Neural crest cell (in vitro differentiated cells): Measurements from ENCODE around the gene SMIM5. TPM values are rescaled to one million over a fixed set of nuclear protein-coding genes. Genes with fewer than 3 reads are reported as not detected.
A peak's percentile ranks its signal among the peaks of the same experiment; 100 is the strongest.

ENCODE experiments used
- DNase-seq: peaks from one replicate; pipeline ENCODE4 v3.0.0; 2021; ENCODE audit warnings: low read depth, mixed read lengths, low spot score
- H3K27ac Mint-ChIP-seq: one replicate; pipeline ENCODE4 v1.8.0; 2021; ENCODE audit warnings: mild to moderate bottlenecking, mixed read lengths; ENCODE audit not compliant: unreplicated experiment
- H3K27me3 Mint-ChIP-seq: 2 replicates; pipeline ENCODE4 v1.8.0; 2021; ENCODE audit warnings: low read depth, mild to moderate bottlenecking, mixed read lengths
- H3K36me3 Mint-ChIP-seq: 2 replicates; pipeline ENCODE4 v1.8.0; 2021; ENCODE audit warnings: low read depth, mild to moderate bottlenecking, mixed read lengths
- H3K4me1 Mint-ChIP-seq: 2 replicates; pipeline ENCODE4 v1.8.0; 2021; ENCODE audit warnings: mixed read lengths
- H3K4me3 Mint-ChIP-seq: one replicate; pipeline ENCODE4 v1.8.0; 2021; ENCODE audit warnings: mild to moderate bottlenecking, mixed read lengths
- H3K9me3 Mint-ChIP-seq: 2 replicates; pipeline ENCODE4 v1.8.0; 2021; ENCODE audit warnings: mixed read lengths
- CTCF ChIP-seq: fragments of 200-600 bp; sonication (generic); conservative IDR thresholded peaks from 2 replicates; pipeline ENCODE4 v1.5.0; 2021; ENCODE audit warnings: antibody characterized with exemption, mild to moderate bottlenecking
- total RNA-seq: library from RNA; stranded (reverse); gene quantifications from 2 replicates; pipeline ENCODE4 v1.2.1, GENCODE V29; 2021

The SMIM5 gene
- total RNA-seq, 1 donor from 2014 or later = not detected

- Mint-ChIP-seq H3K27me3 (no peaks in the 10 kb centered on the region), H3K9me3 (no peaks in the 10 kb centered on the region), H3K27ac (no peak overlapping the region), H3K4me1 (no peaks in the 10 kb centered on the region), H3K4me3 (no peak overlapping the region), H3K36me3 (no peaks in the 10 kb centered on the region)
- TF ChIP-seq CTCF = no peak
- no peak for DNase-seq
Observed at GRCh38 chr17:75615301-75615700, 17.9 kb upstream of the SMIM5 start.

- Mint-ChIP-seq H3K4me3 (no peak overlapping the region), H3K27ac (no peak overlapping the region), H3K9me3 (no peaks in the 10 kb centered on the region), H3K4me1 (no peaks in the 10 kb centered on the region), H3K27me3 (no peaks in the 10 kb centered on the region), H3K36me3 (no peaks in the 10 kb centered on the region)
- DNase-seq = no peak
- TF ChIP-seq CTCF = no peak
Observed at GRCh38 chr17:75616521-75617122, 16.6 kb upstream of the SMIM5 start.

DNA sequence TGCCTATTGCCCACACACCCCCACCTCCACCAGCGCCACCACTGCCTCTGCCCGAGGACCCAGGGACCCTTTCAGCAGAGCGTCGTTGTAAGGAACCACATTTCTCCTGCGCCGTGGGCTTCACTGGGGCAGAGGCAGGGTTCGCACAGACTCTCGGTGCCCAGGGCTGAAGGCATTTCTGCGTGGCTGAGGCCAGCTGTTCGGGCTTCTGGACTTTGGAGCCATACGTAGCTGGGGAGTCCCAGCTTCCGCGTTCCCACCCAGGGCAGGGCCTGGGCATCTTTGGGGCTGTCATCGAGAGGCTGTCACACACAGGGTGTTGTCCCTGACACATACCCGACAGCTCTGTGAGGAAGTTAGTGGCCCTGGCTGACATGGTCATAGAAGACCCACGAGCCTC is 16.0 kb upstream of the SMIM5 start:
- TF ChIP-seq CTCF = no peak
- Mint-ChIP-seq H3K9me3 (no peaks in the 10 kb centered on the region), H3K4me1 (peaks cover 4% of the 10 kb centered on the region), H3K4me3 (no peak overlapping the region), H3K27me3 (no peaks in the 10 kb centered on the region), H3K27ac (peak overlapping the region; percentile 57), H3K36me3 (no peaks in the 10 kb centered on the region)
- DNase-seq = no peak

DNA sequence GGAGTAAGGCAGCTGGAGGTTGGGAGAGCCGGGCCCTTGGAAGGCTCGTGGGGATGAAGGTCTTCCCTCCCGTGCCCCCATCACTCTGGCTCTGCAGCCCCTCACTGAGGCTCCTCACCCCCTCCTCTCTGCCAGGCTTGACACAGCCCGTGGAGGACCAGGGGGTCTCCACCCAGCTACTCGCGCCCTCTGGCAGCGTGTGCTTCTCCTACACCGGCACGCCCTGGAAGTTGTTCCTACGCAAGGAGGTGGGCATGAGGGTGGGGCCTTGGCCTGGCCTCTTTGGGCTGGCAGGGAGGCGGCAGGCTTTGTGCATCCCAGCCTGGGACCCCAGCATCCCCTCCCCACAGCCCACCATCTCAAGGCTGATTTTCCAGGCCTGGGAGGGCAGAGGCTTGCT is 15.6 kb upstream of the SMIM5 start:
- no peaks in the 10 kb centered on the region for H3K36me3 Mint-ChIP-seq
- H3K9me3 Mint-ChIP-seq = no peaks in the 10 kb centered on the region
- no peak overlapping the region for H3K4me3 Mint-ChIP-seq
- DNase-seq = no peak
- peaks cover 2% of the 10 kb centered on the region for H3K27me3 Mint-ChIP-seq
- peaks cover 8% of the 10 kb centered on the region for H3K4me1 Mint-ChIP-seq
- no peak for TF ChIP-seq CTCF
- peak overlapping the region; percentile 57 for H3K27ac Mint-ChIP-seq

GRCh38 chr17:75619506-75620431 is 13.5 kb upstream of the SMIM5 start:
- peak; percentile 70 for DNase-seq
- H3K4me1 Mint-ChIP-seq = peaks cover 9% of the 10 kb centered on the region

More at GRCh38 chr17:75619506-75620431, 13.5 kb upstream of the SMIM5 start:
- H3K36me3 Mint-ChIP-seq = no peaks in the 10 kb centered on the region
- H3K27me3 Mint-ChIP-seq = peaks cover 3% of the 10 kb centered on the region
- H3K9me3 Mint-ChIP-seq = no peaks in the 10 kb centered on the region
- H3K27ac Mint-ChIP-seq = no peak overlapping the region
- no peak overlapping the region for H3K4me3 Mint-ChIP-seq
- peak; percentile 64 for TF ChIP-seq CTCF
